Keratinocyte (primary cell): ENCODE results near the gene SON. TPM values are rescaled to one million over a fixed set of nuclear protein-coding genes. Genes with fewer than 3 reads are reported as not detected.

Experiments used
- DNase-seq: peaks from one replicate; pipeline ENCODE4 v3.0.0-alpha.2; 2011; ENCODE audit warnings: low read depth, missing footprints, low spot score
- FAIRE-seq: peaks from 2 replicates; lab custom pipeline; 2011; peaks lifted over from hg19 to GRCh38; lab: Jason Lieb, UNC
- H2AFZ ChIP-seq: 2 replicates; pipeline ENCODE4 v1.6.0; 2012; ENCODE audit warnings: low read length, control low read depth, inconsistent platforms; ENCODE audit not compliant: control insufficient read depth
- H3K27ac ChIP-seq: 2 replicates; pipeline ENCODE4 v1.5.1; 2011; ENCODE audit warnings: low read length; ENCODE audit not compliant: control insufficient read depth, insufficient read depth
- H3K27me3 ChIP-seq: 3 replicates; pipeline ENCODE4 v1.6.0; 2011; ENCODE audit warnings: low read length; ENCODE audit not compliant: control insufficient read depth, insufficient read depth; ENCODE audit errors: extremely low read depth
- H3K36me3 ChIP-seq, 2 experiments: 2 replicates in 1 of 2; 3 replicates in 1 of 2; pipeline ENCODE4 v1.5.1; 2011; ENCODE audit warnings: low read length in 2 of 2, mild to moderate bottlenecking in 1 of 2; ENCODE audit not compliant: control insufficient read depth in 2 of 2, insufficient read depth in 2 of 2; ENCODE audit errors: extremely low read depth in 1 of 2
- H3K4me1 ChIP-seq: 3 replicates; pipeline ENCODE4 v1.5.1; 2011; ENCODE audit warnings: low read length; ENCODE audit not compliant: control insufficient read depth, insufficient read depth; ENCODE audit errors: extremely low read depth
- H3K4me2 ChIP-seq: 3 replicates; pipeline ENCODE4 v1.6.0; 2011; ENCODE audit warnings: low read depth, low read length; ENCODE audit not compliant: control insufficient read depth, insufficient read depth; ENCODE audit errors: extremely low read depth
- H3K4me3 ChIP-seq, 3 experiments: fragments of 200-600 bp in 1 of 3; sonication (generic) in 1 of 3; 2 replicates in 2 of 3; 3 replicates in 1 of 3; pipeline ENCODE4 v1.5.1; 2011 to 2016; ENCODE audit warnings: low read length in 3 of 3, mild to moderate bottlenecking in 3 of 3, control low read depth in 2 of 3, inconsistent platforms in 1 of 3, low read depth in 1 of 3, mixed read lengths in 1 of 3, mixed run types in 1 of 3, moderate library complexity in 1 of 3; ENCODE audit not compliant: control insufficient read depth in 2 of 3, insufficient read depth in 2 of 3; ENCODE audit errors: extremely low read depth in 1 of 3
- H3K79me2 ChIP-seq: 2 replicates; pipeline ENCODE4 v1.6.0; 2012; ENCODE audit warnings: low read length; ENCODE audit not compliant: control insufficient read depth, insufficient read depth
- H3K9ac ChIP-seq: 3 replicates; pipeline ENCODE4 v1.6.0; 2011; ENCODE audit warnings: low read length; ENCODE audit not compliant: control insufficient read depth, insufficient read depth; ENCODE audit errors: extremely low read depth
- H3K9me1 ChIP-seq: 3 replicates; pipeline ENCODE4 v1.6.0; 2011; ENCODE audit warnings: low read length; ENCODE audit not compliant: control insufficient read depth, insufficient read depth; ENCODE audit errors: extremely low read depth
- H3K9me3 ChIP-seq: 2 replicates; pipeline ENCODE4 v1.5.1; 2012; ENCODE audit warnings: low read depth, low read length; ENCODE audit not compliant: control insufficient read depth
- H4K20me1 ChIP-seq: 3 replicates; pipeline ENCODE4 v1.6.0; 2011; ENCODE audit warnings: low read length; ENCODE audit not compliant: control insufficient read depth, insufficient read depth; ENCODE audit errors: extremely low read depth
- EZH2 ChIP-seq: IDR thresholded peaks from one replicate; pipeline ENCODE4 v1.6.1; 2012; ENCODE audit warnings: inconsistent platforms, mild to moderate bottlenecking, low read length, moderate library complexity
- dilution Hi-C: fragments of 300-500 bp; cut with MboI; formaldehyde crosslinking; loops from one replicate; pipeline ENCODE4 v1.7.0; 2020; ENCODE audit warnings: low sequenced_read_pairs; ENCODE audit not compliant: extremely low pct_ligation_motif_present
- polyA plus RNA-seq, 5 experiments: library from polyadenylated mRNA; depleted of rRNA in 3 of 5; stranded (reverse) in 3 of 5; stranded (forward) in 1 of 5; unstranded in 1 of 5; fragments of >200 nt; gene quantifications; 1 replicate in 1 of 5; 2 replicates in 3 of 5; 3 replicates in 1 of 5; pipeline versions ENCODE4 v1.2.1 to v1.2.3, GENCODE V29; 2011 to 2012; ENCODE audit warnings: missing spikeins in 2 of 5, low read depth in 1 of 5, low replicate concordance in 1 of 5
- TF ChIP-seq, protein P1 (sequence below), 3 experiments: IDR thresholded peaks in 1 of 3; conservative IDR thresholded peaks in 1 of 3; optimal IDR thresholded peaks in 1 of 3; 2 replicates in 2 of 3; 3 replicates in 1 of 3; pipeline versions ENCODE3 to v1.5.1; 2011; ENCODE audit warnings: low read length in 3 of 3, mild to moderate bottlenecking in 3 of 3, moderate library complexity in 2 of 3, control low read depth in 1 of 3, inconsistent platforms in 1 of 3; ENCODE audit not compliant: insufficient read depth in 2 of 3; ENCODE audit errors: extremely low read depth in 1 of 3

Gene SON
- polyA plus RNA-seq, 1 donor (not counting 4 experiments of a cell fraction or from before 2014, with no cell fraction given): 96.0 TPM

DNA sequence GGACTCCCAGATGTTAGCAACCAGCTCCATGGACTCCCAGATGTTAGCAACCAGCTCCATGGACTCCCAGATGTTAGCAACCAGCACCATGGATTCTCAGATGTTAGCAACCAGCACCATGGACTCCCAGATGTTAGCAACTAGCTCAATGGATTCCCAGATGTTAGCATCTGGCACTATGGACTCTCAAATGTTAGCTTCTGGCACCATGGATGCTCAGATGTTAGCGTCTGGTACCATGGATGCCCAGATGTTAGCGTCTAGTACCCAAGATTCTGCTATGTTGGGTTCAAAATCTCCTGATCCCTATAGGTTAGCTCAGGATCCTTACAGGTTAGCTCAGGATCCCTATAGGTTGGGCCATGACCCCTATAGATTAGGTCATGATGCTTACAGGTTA is 8.8 kb downstream of the SON start:
- DNase-seq (no peak), FAIRE-seq (no peak)
- no peak overlapping the region for H3K27ac ChIP-seq
- H3K4me1 ChIP-seq: no peaks in the 10 kb centered on the region
- H2AFZ ChIP-seq: no peak overlapping the region
- no peaks in the 10 kb centered on the region for H3K27me3 ChIP-seq
- H3K79me2 ChIP-seq: peaks cover 98% of the 10 kb centered on the region
- no peak for TF ChIP-seq EZH2
- TF ChIP-seq, protein P1, sequence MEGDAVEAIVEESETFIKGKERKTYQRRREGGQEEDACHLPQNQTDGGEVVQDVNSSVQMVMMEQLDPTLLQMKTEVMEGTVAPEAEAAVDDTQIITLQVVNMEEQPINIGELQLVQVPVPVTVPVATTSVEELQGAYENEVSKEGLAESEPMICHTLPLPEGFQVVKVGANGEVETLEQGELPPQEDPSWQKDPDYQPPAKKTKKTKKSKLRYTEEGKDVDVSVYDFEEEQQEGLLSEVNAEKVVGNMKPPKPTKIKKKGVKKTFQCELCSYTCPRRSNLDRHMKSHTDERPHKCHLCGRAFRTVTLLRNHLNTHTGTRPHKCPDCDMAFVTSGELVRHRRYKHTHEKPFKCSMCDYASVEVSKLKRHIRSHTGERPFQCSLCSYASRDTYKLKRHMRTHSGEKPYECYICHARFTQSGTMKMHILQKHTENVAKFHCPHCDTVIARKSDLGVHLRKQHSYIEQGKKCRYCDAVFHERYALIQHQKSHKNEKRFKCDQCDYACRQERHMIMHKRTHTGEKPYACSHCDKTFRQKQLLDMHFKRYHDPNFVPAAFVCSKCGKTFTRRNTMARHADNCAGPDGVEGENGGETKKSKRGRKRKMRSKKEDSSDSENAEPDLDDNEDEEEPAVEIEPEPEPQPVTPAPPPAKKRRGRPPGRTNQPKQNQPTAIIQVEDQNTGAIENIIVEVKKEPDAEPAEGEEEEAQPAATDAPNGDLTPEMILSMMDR (optimal IDR thresholded peaks at IDR 0.05 in 1 of 3, IDR thresholded peaks at IDR 0.05 in 1 of 3, conservative IDR thresholded peaks at IDR 0.05 in 1 of 3; ENCODE audit: extremely low read depth in 1 of 3, insufficient read depth in 2 of 3, low read length in 3 of 3): no peak
- H4K20me1 ChIP-seq: peaks cover 50% of the 10 kb centered on the region
- no peaks in the 10 kb centered on the region for H3K9me3 ChIP-seq
- dilution Hi-C loops: no loop called here
- H3K4me3 ChIP-seq: no peak overlapping the region
- no peaks in the 10 kb centered on the region for H3K9me1 ChIP-seq
- peaks cover 44 to 57% of the 10 kb centered on the region in 2 experiments for H3K36me3 ChIP-seq
- H3K4me2 ChIP-seq: no peak overlapping the region
- H3K9ac ChIP-seq: no peak overlapping the region

DNA sequence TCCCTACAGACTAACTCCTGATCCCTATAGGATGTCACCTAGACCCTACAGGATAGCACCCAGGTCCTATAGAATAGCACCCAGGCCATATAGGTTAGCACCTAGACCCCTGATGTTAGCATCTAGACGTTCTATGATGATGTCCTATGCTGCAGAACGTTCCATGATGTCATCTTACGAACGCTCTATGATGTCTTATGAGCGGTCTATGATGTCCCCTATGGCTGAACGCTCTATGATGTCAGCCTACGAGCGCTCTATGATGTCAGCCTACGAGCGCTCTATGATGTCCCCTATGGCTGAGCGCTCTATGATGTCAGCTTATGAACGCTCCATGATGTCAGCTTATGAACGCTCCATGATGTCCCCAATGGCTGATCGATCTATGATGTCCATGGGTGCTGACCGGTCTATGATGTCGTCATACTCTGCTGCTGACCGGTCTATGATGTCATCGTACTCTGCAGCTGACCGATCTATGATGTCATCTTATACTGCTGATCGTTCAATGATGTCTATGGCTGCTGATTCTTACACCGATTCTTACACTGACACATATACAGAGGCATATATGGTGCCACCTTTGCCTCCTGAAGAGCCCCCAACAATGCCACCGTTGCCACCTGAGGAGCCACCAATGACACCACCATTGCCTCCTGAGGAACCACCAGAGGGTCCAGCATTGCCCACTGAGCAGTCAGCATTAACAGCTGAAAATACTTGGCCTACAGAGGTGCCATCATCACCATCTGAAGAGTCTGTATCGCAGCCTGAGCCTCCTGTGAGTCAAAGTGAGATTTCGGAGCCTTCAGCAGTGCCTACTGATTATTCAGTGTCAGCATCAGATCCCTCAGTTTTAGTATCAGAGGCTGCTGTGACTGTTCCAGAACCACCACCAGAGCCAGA is 9.5 kb downstream of the SON start:
- Histone ChIP-seq H3K79me2 (peaks cover 98% of the 10 kb centered on the region), H3K9ac (no peak overlapping the region), H3K27me3 (no peaks in the 10 kb centered on the region), H2AFZ (no peak overlapping the region), H3K27ac (no peak overlapping the region), H3K4me1 (no peaks in the 10 kb centered on the region), H3K9me3 (no peaks in the 10 kb centered on the region), H4K20me1 (peaks cover 50% of the 10 kb centered on the region), H3K4me3 (no peak overlapping the region), H3K36me3 (peaks cover 48 to 55% of the 10 kb centered on the region in 2 experiments), H3K9me1 (no peaks in the 10 kb centered on the region), H3K4me2 (no peak overlapping the region)
- DNase-seq (no peak), FAIRE-seq (no peak)
- dilution Hi-C loops: no loop called here
- no peak for TF ChIP-seq EZH2
- TF ChIP-seq, protein P1 (optimal IDR thresholded peaks at IDR 0.05 in 1 of 3, IDR thresholded peaks at IDR 0.05 in 1 of 3, conservative IDR thresholded peaks at IDR 0.05 in 1 of 3; ENCODE audit: extremely low read depth in 1 of 3, insufficient read depth in 2 of 3, low read length in 3 of 3): no peak
